ENCODE data around the gene MAU2.

The MAU2 gene

DNA sequence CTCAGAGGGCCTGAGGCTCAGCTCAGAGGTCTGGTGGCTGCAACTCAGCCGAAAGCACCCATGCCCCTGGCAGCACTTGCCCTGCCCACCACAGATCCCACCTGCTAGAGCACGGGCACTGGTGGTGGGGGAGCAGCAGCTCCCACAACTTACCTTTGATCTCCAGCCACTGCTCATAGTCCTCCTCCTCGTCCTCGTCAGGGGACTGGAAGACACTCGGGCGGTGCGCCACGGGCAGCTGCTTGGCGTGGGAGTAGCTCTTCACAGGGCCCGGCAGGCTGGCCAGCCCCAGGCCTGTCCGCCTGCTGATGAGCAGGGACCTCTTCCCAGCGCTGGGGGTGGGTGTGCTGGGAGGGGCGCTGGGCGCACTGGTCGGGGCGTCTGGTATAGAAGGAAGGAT, 14.9 kb upstream of the MAU2 start:
- DNase-seq (ENCODE audit: low spot score), result no peak

- no peak for DNase-seq (ENCODE audit: low spot score)
These were observed 14.4 kb upstream of the MAU2 start for GRCh38 chr19:19306191-19306590.

DNA sequence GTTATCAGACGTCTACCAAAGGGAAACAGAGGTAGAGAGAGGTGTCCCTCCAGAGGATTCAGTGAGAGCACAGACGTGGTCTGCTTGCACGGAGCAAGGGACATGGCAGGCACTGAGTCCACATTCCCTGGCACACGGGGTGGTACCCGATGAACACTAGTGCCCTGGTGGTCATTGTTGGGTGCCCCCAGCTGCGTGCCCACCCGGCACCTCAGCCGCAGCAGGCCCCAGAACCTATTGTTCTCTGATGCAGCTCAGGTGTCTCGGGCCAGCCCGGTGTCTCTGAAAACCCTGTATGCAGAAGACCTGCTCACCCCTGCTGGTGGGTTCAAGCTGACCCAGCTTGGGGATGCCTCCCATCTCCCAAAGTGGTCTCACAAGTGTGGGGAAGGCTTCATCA, 12.3 kb upstream of the MAU2 start:
- no peak for DNase-seq (ENCODE audit: low spot score)

DNA sequence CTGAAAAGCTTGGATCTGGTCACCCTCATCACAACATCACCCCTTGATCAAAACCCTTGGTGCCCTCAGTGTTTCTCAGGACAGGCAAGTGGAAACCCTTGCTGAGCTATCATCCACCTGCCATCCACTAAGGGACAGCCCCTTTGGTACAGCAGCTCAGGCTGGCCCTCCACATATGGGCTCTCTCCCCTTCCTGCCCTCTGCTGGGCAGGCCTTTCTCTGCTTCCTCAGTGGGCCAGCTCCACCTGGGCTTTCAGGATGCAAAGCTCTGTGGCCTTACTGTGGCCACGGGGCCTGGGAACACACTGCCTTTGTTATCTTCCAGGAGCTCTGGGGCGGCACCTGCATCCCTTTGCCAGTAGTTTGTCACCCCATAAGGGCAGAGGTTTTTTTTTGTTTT, 5.2 kb upstream of the MAU2 start:
- no peak for DNase-seq (ENCODE audit: low spot score)

- DNase-seq (ENCODE audit: low spot score), result no peak
These were observed 4.5 kb upstream of the MAU2 start for GRCh38 chr19:19316082-19316481.

DNA sequence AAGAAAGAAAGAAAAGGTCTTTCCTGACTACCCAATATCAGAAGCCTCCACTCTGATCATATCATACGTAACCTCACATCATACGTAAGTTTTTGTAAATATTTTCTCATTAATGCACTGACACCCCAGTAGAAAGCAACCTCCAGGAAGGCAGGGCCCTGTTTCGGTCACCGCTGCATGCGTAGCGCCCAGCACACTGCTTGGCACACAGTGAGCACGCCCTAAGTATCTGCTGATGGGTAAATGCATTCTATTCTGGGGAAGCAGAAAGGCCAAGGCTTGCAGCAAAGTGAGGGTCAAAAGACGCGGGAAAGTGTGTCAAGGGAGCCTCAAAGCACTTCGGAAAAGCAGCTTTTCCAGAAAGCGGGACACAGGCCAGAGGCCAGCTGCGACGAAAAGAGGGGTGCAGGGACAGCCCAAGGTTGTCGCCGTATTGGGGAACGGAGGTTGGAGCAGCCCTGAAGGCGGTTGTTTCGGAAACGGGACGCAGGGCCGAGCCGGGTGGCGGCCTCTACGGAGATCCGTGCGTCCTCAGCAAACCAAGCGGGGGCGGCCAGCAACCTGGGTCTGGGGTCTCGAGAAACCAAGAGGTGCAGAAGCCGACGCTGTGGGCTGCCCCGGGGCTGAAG, 783 bp upstream of the MAU2 start:
- DNase-seq (ENCODE audit: low spot score), result no peak

GRCh38 chr19:19321141-19321577, 530 bp downstream of the MAU2 start:
- no peak for DNase-seq (ENCODE audit: low spot score)

GRCh38 chr19:19324059-19324770, 3.6 kb downstream of the MAU2 start:
- DNase-seq (ENCODE audit: low spot score), result no peak

DNA sequence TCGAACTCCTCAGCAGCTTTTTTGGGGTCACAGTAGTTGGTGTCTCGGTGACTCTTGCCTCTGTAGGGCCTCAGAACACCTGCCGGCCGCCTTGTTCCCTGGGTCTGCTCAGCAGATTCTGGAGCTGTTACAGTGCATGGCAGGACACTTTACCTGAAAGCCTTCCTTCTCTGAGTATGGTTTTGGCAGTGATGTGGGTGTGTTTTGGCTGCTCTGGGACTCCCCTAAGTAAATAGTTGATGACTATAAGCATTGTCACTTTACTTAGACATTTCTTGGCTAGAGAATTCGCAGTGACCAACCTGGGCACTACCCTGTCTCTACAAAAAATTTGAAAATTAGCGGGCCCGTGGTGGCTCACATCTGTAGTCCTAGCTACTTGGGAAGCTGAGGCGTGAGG, 7.0 kb downstream of the MAU2 start:
- DNase-seq (ENCODE audit: low spot score), result no peak

GRCh38 chr19:19329126-19329525, 8.5 kb downstream of the MAU2 start:
- no peak for DNase-seq (ENCODE audit: low spot score)

DNA sequence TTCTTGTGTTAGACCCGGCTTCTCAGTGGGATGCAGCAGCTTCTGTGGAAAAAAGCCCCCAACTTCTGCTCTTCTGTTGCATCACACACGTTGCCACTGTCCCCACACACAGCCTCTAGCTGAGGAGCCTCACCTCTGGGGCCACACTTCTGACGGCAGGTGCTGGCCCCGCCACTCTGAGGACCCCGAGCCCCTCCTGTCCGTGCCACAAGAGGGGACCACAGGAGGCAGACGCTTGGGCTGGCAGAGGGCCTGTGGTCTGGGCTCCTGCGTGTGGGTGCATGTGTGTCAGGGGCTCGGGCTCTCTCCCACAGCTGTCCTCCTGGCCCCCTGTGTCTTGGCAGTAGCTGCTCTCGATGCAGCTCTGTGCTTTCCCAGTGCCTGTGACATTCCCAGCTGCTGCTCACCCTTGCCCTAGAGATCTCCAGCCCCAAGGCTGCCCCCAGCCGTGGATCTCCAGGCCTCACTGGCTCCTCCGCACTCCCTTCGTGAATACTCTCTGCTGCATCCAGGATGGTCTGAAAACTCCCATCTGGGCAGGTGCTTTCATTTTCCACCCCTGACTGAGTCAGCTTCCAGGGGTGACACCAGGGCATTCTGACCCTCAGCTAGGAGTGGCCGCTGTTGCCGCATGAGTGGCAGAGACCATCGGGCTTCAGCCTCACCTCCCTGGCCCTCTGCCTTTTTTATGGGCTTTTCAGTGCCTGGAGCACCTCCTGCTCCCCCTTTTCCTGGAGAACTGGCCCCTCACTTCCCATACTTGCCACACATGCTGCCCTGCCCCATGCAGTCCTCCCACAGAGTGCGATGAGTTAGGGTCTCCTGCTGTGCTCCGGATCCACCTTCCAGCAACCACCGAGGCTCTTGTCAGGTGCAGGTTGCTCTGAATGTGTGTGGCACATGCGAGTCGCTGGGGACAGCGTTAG, 13.7 kb downstream of the MAU2 start:
- DNase-seq (ENCODE audit: low spot score), result no peak

GRCh38 chr19:19334989-19335344, 14.3 kb downstream of the MAU2 start:
- DNase-seq (ENCODE audit: low spot score), result no peak

DNA sequence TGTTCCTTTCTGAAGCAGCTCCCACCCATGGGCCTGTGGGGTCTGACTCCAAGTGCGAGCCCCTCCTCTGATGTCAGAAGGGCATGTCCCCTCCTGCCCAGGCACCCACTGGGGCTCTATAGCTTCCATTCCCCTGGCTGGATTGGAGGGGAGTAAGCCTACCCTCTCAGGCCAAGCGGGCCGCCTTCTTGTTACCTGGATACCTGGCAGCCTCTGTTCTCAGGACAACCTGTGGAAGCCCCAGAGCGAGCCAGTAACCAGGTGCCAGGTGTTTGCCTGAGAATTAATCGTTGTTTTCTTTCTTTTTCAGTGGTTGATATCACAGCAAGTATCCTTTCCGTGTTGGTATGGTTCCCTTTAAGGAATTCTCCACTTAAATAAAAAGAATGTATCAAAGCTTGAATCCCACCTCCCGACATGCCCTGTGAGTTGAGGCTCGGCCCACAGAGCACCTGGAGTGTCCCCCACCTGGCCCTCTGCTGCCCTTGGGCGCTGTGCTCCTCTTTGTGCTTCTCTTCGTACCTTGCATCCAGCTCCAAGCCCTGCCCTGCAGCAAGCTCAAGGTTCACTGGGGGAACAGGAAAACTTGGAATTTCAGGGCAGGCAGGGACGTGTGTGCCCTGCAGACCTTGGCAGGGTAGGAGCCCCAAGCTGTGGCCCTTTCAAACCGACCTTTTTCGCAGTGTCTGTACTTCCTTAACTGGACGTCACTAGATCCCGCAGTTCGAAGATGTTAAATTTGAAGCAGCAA, 15.0 kb downstream of the MAU2 start:
- DNase-seq (ENCODE audit: low spot score), result no peak

DNA sequence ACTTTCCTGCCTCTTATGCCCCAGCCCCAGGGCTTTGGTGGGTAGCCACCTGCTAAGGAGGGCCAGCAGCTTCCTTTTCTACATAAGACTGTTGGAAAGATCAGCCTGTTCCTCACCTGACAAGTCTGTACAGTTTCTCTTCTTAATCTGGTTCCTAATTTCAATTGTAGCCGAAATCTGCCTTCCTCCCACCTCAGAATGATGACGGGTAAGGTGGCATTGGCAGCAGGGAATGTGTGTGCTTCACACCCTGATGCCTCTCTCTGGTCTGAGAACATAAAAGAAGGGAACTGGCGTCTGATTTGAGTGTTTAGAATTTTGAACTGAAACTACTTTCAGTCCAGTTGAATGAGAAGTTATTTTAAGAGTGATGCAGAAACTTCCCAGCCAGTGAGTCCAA, 16.0 kb downstream of the MAU2 start:
- DNase-seq (ENCODE audit: low spot score), result no peak

- DNase-seq (ENCODE audit: low spot score), result no peak
These were observed 16.5 kb downstream of the MAU2 start for GRCh38 chr19:19337120-19337519.

- no peak for DNase-seq (ENCODE audit: low spot score)
These were observed 17.5 kb downstream of the MAU2 start for GRCh38 chr19:19338082-19338481.

- DNase-seq (ENCODE audit: low spot score), result no peak
These were observed 20.4 kb downstream of the MAU2 start for GRCh38 chr19:19341026-19341425.

DNA sequence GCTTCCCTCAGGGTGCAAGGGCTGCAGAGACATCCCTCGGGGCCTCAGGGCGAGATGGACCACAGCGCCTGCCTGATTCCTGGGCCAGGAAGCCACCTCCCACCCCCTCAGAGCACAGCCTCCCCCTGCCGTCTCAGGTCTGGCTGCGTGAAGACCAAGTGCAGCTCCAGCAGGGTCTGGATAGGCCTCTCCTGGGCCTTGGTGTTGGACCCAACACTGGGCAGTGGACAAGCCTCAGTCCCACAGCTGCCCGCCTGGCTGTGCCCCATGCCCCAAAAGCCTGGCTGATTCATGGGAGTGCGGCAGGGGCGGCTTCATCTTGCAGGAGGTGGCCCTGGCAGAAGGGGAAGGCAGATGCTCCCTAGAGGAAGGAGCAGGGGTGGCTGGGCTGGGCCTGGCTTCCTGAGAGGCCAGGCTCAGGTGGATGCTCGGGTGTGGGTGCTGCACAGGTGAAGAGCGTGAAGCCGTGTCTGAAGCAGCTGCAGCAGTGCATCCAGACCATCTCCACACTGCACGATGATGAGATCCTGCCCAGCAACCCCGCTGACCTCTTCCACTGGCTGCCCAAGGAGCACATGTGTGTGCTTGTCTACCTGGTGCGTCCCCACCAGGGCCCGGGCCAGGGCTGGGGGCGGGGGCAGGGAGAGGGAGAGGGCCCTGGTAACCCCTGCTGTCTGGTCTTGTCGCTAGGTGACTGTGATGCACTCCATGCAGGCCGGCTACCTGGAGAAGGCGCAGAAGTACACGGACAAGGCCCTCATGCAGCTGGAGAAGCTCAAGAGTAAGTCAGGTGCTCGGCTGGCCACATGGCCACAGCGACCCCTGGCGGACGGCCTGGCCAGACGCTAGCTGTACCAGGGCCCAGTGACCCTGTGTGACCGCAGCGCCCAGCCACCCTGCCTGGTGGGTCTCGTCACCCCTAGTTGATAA, 21.7 kb downstream of the MAU2 start:
- no peak for DNase-seq (ENCODE audit: low spot score)

DNA sequence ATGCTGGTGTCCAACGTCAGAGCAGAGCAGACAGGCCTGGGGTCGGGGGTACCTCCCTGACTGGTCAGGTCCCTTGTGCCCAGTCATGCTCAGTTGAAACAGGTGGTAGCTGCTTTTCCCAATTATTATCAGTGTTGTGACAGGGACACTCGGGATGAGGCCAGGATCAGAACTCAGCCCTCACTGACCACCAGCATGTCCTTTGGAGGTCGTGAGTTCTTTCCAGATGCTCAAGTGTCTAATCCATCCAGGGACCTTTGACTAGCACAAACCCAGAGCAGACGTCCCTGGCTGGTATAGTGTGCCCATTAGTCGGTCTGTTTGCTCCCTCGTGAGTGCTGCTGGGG, 22.4 kb downstream of the MAU2 start:
- DNase-seq (ENCODE audit: low spot score), result no peak

DNA sequence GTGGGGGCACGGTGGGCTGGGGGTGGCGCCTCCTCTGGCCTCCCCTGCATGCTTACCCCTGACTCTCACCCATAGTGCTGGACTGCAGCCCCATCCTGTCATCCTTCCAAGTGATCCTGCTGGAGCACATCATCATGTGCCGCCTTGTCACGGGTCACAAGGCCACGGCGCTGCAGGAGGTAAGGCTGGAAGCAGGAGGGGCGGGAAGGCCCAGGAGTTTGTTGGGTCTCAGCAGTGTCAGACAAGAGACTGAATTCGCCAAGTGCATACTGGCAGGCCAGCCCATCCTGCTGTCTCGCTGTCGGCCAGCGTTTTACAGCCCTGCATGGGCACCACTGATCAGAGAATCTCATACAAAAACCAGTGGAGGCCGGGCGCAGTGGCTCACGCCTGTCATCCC, 23.1 kb downstream of the MAU2 start:
- no peak for DNase-seq (ENCODE audit: low spot score)

DNA sequence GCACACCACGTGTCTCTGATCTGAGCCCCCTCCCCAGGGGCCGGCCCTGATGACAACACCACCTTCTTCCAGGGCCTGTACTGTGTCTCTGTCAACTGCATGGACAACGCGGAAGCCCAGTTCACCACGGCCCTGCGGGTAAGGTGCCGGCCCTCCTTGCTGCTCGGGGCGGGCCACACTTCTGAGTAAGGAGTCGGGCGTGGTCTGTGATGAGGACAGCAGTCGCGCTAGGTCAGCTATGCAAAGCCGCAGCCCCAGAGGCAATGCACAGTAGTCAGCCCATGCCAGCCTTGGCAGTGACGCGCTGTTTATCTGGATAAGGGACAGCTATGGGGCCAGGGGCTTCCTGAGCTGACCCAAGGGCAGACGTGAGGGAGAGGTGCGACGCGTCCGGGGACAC, 24.6 kb downstream of the MAU2 start:
- DNase-seq (ENCODE audit: low spot score), result no peak
